HL-60 (cell line): ENCODE data around the gene EMP2.
"Not testable (repeated sequence)": the region's sequence is repeated elsewhere in the genome, so short reads cannot be mapped to it uniquely, and the experiment has no call there.

Experiments
- DNase-seq, 2 experiments: peaks; one replicate each; pipeline ENCODE4 v3.0.0-alpha.2; 2010 to 2020; ENCODE audit warnings: low read depth in 1 of 2, low spot score in 1 of 2
- H3K27ac ChIP-seq: fragments of 250-450 bp; sonication (Bioruptor Pico); replicated peaks from 2 replicates; pipeline ENCODE4 v1.5.1; 2020; ENCODE audit warnings: mild to moderate bottlenecking, moderate library complexity
- H3K27me3 ChIP-seq: fragments of 250-450 bp; sonication (Bioruptor Pico); 2 replicates; pipeline ENCODE4 v1.5.1; 2021; ENCODE audit warnings: mild to moderate bottlenecking, moderate library complexity; ENCODE audit not compliant: insufficient read depth, poor library complexity, severe bottlenecking
- H3K4me3 ChIP-seq: replicated peaks from 2 replicates; pipeline ENCODE4 v1.5.1; 2011; ENCODE audit warnings: mild to moderate bottlenecking, control low read depth, low read length; ENCODE audit not compliant: insufficient read depth
- GABPA ChIP-seq: IDR thresholded peaks from 2 replicates; pipeline ENCODE4 v1.6.1; 2012; ENCODE audit warnings: low read depth
- POLR2AphosphoS5 ChIP-seq: IDR thresholded peaks from 2 replicates; pipeline ENCODE4 v1.6.1; 2012; ENCODE audit warnings: low read depth
- SPI1 ChIP-seq: IDR thresholded peaks from 2 replicates; pipeline ENCODE4 v1.6.1; 2012; ENCODE audit warnings: low read depth, mild to moderate bottlenecking, borderline replicate concordance
- TF ChIP-seq, protein P1 (sequence below): IDR thresholded peaks from one replicate; pipeline ENCODE4 v1.5.1; 2011; ENCODE audit warnings: low read length, control low read depth, inconsistent platforms; ENCODE audit not compliant: insufficient read depth
- TF ChIP-seq, protein P2 (sequence below): IDR thresholded peaks from 2 replicates; pipeline ENCODE4 v1.6.1; 2012; ENCODE audit warnings: low read depth; ENCODE audit not compliant: insufficient replicate concordance

EMP2 gene

DNA sequence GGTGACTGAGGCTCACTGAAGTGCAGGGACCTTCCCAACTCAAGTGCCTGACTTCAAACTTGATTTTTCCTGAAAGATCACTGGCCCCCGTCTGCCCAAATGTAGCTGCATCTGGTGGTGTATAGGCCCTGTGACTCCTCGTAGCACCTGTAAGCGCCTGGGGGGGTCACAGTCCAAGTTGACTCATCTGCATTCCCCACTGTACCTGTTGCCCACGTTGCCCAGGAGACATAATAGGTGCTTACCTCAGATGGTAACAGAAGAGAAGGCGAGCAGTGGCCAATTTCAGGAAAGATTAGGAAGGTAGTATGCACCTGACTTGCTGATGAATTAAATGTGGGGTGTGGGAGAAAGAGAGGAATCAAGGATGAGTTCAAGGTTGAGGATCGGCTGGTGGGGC lies 44.1 kb upstream of the EMP2 start:
- no peak for DNase-seq
- no peak overlapping the region for H3K27ac ChIP-seq
- H3K27me3 ChIP-seq, result no peaks in the 10 kb centered on the region
- no peak overlapping the region for H3K4me3 ChIP-seq
- TF ChIP-seq, protein P1, sequence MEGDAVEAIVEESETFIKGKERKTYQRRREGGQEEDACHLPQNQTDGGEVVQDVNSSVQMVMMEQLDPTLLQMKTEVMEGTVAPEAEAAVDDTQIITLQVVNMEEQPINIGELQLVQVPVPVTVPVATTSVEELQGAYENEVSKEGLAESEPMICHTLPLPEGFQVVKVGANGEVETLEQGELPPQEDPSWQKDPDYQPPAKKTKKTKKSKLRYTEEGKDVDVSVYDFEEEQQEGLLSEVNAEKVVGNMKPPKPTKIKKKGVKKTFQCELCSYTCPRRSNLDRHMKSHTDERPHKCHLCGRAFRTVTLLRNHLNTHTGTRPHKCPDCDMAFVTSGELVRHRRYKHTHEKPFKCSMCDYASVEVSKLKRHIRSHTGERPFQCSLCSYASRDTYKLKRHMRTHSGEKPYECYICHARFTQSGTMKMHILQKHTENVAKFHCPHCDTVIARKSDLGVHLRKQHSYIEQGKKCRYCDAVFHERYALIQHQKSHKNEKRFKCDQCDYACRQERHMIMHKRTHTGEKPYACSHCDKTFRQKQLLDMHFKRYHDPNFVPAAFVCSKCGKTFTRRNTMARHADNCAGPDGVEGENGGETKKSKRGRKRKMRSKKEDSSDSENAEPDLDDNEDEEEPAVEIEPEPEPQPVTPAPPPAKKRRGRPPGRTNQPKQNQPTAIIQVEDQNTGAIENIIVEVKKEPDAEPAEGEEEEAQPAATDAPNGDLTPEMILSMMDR, result no peak
- TF ChIP-seq SPI1, result no peak

DNA sequence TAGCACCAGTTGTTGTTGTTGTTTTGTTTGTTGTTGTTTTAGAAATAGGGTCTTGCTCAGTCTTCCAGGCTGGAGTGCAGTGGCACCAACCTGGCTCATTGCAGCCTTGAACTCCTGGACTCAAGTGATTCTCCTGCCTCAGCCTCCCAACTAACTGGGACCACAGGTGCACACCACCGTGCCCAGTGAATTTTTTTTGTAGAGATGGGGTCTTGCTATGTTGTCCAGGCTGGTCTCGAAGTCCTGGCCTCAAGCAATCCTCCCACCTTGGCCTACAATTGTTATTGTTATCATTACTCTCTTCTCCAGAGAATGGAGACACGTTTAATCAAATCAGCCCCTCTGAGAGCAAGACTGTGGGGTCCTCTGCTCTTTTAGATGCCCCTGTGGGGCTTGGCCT lies 42.7 kb upstream of the EMP2 start:
- peaks cover 2% of the 10 kb centered on the region for H3K27me3 ChIP-seq
- H3K4me3 ChIP-seq, result no peak overlapping the region
- no peak for DNase-seq
- H3K27ac ChIP-seq, result no peak overlapping the region
- TF ChIP-seq POLR2AphosphoS5 (no peak), GABPA (no peak), SPI1 (no peak)
- TF ChIP-seq, protein P1, result no peak
- TF ChIP-seq, protein P2, sequence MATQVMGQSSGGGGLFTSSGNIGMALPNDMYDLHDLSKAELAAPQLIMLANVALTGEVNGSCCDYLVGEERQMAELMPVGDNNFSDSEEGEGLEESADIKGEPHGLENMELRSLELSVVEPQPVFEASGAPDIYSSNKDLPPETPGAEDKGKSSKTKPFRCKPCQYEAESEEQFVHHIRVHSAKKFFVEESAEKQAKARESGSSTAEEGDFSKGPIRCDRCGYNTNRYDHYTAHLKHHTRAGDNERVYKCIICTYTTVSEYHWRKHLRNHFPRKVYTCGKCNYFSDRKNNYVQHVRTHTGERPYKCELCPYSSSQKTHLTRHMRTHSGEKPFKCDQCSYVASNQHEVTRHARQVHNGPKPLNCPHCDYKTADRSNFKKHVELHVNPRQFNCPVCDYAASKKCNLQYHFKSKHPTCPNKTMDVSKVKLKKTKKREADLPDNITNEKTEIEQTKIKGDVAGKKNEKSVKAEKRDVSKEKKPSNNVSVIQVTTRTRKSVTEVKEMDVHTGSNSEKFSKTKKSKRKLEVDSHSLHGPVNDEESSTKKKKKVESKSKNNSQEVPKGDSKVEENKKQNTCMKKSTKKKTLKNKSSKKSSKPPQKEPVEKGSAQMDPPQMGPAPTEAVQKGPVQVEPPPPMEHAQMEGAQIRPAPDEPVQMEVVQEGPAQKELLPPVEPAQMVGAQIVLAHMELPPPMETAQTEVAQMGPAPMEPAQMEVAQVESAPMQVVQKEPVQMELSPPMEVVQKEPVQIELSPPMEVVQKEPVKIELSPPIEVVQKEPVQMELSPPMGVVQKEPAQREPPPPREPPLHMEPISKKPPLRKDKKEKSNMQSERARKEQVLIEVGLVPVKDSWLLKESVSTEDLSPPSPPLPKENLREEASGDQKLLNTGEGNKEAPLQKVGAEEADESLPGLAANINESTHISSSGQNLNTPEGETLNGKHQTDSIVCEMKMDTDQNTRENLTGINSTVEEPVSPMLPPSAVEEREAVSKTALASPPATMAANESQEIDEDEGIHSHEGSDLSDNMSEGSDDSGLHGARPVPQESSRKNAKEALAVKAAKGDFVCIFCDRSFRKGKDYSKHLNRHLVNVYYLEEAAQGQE, result no peak

DNA sequence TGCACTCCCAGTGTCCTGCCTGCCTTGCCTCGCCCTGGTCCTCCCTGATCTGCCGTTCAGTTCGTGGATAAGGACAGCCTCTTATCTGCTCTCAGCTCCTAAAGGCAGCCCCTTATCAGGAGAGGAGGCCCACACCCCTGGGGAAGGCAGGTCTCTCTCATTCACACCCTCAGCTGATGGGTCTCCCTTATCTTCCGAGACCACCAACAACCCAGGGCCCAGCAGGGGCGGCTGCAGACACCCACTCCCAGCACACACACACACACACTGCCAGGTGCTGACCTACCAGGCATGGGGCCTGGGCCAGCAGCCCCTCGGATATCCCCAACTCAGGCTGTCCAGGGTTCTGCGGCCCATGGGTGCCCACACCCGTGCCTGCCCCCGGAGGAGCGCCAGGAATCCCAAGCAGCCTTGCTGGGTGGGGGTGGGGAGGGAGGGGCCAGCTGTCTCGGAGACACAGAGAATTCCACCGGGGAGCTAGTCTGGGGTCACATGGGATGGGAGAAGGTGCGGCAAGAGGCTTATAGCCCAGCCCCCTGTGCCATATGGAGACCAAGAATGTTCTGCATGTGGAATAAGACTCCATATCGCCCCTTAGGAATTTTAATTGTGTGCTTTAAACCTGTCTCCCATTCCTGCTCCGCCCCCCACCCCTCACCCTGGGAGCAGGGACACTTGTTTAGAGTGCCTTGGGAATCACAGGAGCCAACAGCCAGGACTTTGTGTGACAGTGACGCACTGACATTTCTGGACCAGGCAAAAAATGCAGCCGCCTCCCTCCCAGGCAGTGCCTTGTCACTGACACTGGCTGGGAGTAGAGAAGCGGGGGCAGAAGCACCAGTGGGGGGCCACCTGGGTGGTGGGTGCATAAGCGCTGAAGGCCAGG lies 41.9 kb upstream of the EMP2 start:
- DNase-seq, result no peak
- peaks cover 2% of the 10 kb centered on the region for H3K27me3 ChIP-seq
- TF ChIP-seq, protein P2, result no peak
- TF ChIP-seq GABPA (no peak), POLR2AphosphoS5 (no peak), SPI1 (no peak)
- TF ChIP-seq, protein P1, result no peak
- H3K4me3 ChIP-seq, result no peak overlapping the region
- H3K27ac ChIP-seq, result no peak overlapping the region

DNA sequence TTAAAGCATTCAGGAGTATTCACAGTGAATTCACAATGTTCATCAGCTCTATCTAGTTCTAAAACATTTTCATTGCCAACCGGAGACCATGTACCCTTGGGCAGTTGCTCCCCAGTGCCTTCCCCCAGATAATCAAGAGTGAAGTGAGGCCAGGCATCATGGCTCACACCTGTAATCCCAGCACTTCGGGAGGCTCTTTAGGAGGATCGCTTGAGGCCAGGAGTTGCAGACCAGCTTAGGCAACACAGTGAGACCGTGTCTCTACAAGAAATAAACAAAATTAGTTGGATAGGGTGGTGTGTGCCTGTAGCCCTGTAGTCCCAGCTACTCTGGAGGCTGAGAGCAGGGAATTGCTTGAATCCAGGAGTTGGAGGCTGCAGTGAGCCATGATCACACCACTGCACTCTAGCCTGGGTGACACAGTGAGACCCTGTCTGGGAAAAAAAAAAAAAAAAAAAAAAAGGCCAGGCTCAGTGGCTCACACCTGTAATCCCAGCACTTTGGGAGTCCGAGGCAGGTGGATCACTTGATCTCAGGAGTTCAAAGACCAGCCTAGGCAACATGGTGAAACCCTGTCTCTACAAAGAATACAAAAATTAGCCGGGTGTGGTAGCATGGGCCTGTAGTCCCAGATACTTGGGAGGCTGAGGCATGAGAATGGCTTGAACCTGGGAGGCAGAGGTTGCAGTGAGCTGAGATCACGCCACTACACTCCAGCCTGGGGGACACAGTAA lies 41.0 kb upstream of the EMP2 start:
- not testable (repeated sequence) for DNase-seq, H3K27me3 ChIP-seq, H3K27ac ChIP-seq, H3K4me3 ChIP-seq
